ENCODE results near the gene NEBL. TPM values are rescaled to one million over a fixed set of nuclear protein-coding genes. Genes with fewer than 3 reads are reported as not detected.

Gene NEBL
- total and polyA plus RNA-seq, 4 donors: 0.18 to 4.3 (median 1.5) TPM

GRCh38 chr10:20858292-20859124 is 38.6 kb downstream of the NEBL start:
- WGBS, 2 donors: 0 to 2% methylated on average over 2 of the region's 2 CpGs
- no peak overlapping the region for H3K27ac ChIP-seq (ENCODE audit: low read depth in 1 of 2, low read length in 2 of 2)
- intact Hi-C loops (cut with DNase I): loop anchor here (10.0 kb wide), 2 partner anchors 1044 to 1444 kb away; partner anchors contain the start of gene PLXDC2 (in 2 of the 2)

GRCh38 chr10:20856484-20856883 is 40.6 kb downstream of the NEBL start:
- ATAC-seq (ENCODE audit: low FRiP score) (no peak), DNase-seq (no peak)
- no peaks in the 10 kb centered on the region for H3K36me3 ChIP-seq (ENCODE audit: control insufficient read depth in 1 of 2, insufficient read depth in 2 of 2, low read length in 1 of 2)
- no peaks in the 10 kb centered on the region for H3K9me3 ChIP-seq (ENCODE audit: control insufficient read depth, low read length)
- WGBS, 2 donors: 32 to 34% methylated on average over 1 of the region's 1 CpG
- H3K4me3 ChIP-seq (ENCODE audit: low read length in 2 of 2): no peak overlapping the region
- no peaks in the 10 kb centered on the region for H3K4me1 ChIP-seq (ENCODE audit: control insufficient read depth in 1 of 2, insufficient read depth in 2 of 2, low read length in 2 of 2)
- H3K27ac ChIP-seq (ENCODE audit: low read depth in 1 of 2, low read length in 2 of 2): no peak overlapping the region
- intact Hi-C loops (cut with DNase I): loop anchor here (10.0 kb wide), 2 partner anchors 1042 to 1442 kb away; partner anchors contain the start of gene PLXDC2 (in 2 of the 2)
- no peaks in the 10 kb centered on the region for H3K27me3 ChIP-seq (ENCODE audit: control insufficient read depth in 1 of 2, insufficient read depth in 2 of 2, low read length in 1 of 2)

More at GRCh38 chr10:20858292-20859124, 38.6 kb downstream of the NEBL start:
- Histone ChIP-seq H3K36me3 (ENCODE audit: control insufficient read depth in 1 of 2, insufficient read depth in 2 of 2, low read length in 1 of 2) (no peaks in the 10 kb centered on the region), H3K4me3 (ENCODE audit: low read length in 2 of 2) (no peak overlapping the region), H3K9me3 (ENCODE audit: control insufficient read depth, low read length) (no peaks in the 10 kb centered on the region), H3K4me1 (ENCODE audit: control insufficient read depth in 1 of 2, insufficient read depth in 2 of 2, low read length in 2 of 2) (no peaks in the 10 kb centered on the region), H3K27me3 (ENCODE audit: control insufficient read depth in 1 of 2, insufficient read depth in 2 of 2, low read length in 1 of 2) (no peaks in the 10 kb centered on the region)
- DNase-seq: no peak
- no peak for ATAC-seq (ENCODE audit: low FRiP score)

GRCh38 chr10:20855398-20856038 is 41.6 kb downstream of the NEBL start:
- 3 to 10% methylated on average over 5 of the region's 5 CpGs for WGBS, 2 donors
- intact Hi-C loops (cut with DNase I): loop anchor here (10.0 kb wide), 2 partner anchors 1041 to 1441 kb away; partner anchors contain the start of gene PLXDC2 (in 2 of the 2)
- H3K36me3 ChIP-seq (ENCODE audit: control insufficient read depth in 1 of 2, insufficient read depth in 2 of 2, low read length in 1 of 2): no peaks in the 10 kb centered on the region

GRCh38 chr10:20853276-20853675 is 43.8 kb downstream of the NEBL start:
- DNase-seq (no peak), ATAC-seq (ENCODE audit: low FRiP score) (no peak)
- Histone ChIP-seq H3K36me3 (ENCODE audit: control insufficient read depth in 1 of 2, insufficient read depth in 2 of 2, low read length in 1 of 2) (no peaks in the 10 kb centered on the region), H3K4me1 (ENCODE audit: control insufficient read depth in 1 of 2, insufficient read depth in 2 of 2, low read length in 2 of 2) (no peaks in the 10 kb centered on the region), H3K9me3 (ENCODE audit: control insufficient read depth, low read length) (no peaks in the 10 kb centered on the region), H3K4me3 (ENCODE audit: low read length in 2 of 2) (no peak overlapping the region), H3K27ac (ENCODE audit: low read depth in 1 of 2, low read length in 2 of 2) (no peak overlapping the region), H3K27me3 (ENCODE audit: control insufficient read depth in 1 of 2, insufficient read depth in 2 of 2, low read length in 1 of 2) (no peaks in the 10 kb centered on the region)
- WGBS, 2 donors: 99 to 100% methylated on average over 2 of the region's 2 CpGs
- intact Hi-C loops (cut with DNase I): loop anchor here (10.0 kb wide), 2 partner anchors 1038 to 1438 kb away; partner anchors contain the start of gene PLXDC2 (in 2 of the 2)

More at GRCh38 chr10:20855398-20856038, 41.6 kb downstream of the NEBL start:
- Histone ChIP-seq H3K27me3 (ENCODE audit: control insufficient read depth in 1 of 2, insufficient read depth in 2 of 2, low read length in 1 of 2) (no peaks in the 10 kb centered on the region), H3K9me3 (ENCODE audit: control insufficient read depth, low read length) (no peaks in the 10 kb centered on the region), H3K4me1 (ENCODE audit: control insufficient read depth in 1 of 2, insufficient read depth in 2 of 2, low read length in 2 of 2) (no peaks in the 10 kb centered on the region), H3K27ac (ENCODE audit: low read depth in 1 of 2, low read length in 2 of 2) (no peak overlapping the region), H3K4me3 (ENCODE audit: low read length in 2 of 2) (no peak overlapping the region)
- ATAC-seq (ENCODE audit: low FRiP score) (no peak), DNase-seq (no peak)

- WGBS, 2 donors: 94 to 95% methylated on average over 10 of the region's 10 CpGs
- H3K36me3 ChIP-seq (ENCODE audit: control insufficient read depth in 1 of 2, insufficient read depth in 2 of 2, low read length in 1 of 2): no peaks in the 10 kb centered on the region
- intact Hi-C loops (cut with DNase I): loop anchor here (10.0 kb wide), 2 partner anchors 1038 to 1438 kb away; partner anchors contain the start of gene PLXDC2 (in 2 of the 2)
- no peaks in the 10 kb centered on the region for H3K9me3 ChIP-seq (ENCODE audit: control insufficient read depth, low read length)
- H3K4me3 ChIP-seq (ENCODE audit: low read length in 2 of 2): no peak overlapping the region
- no peaks in the 10 kb centered on the region for H3K27me3 ChIP-seq (ENCODE audit: control insufficient read depth in 1 of 2, insufficient read depth in 2 of 2, low read length in 1 of 2)
- ATAC-seq (ENCODE audit: low FRiP score) (no peak), DNase-seq (no peak)
- H3K27ac ChIP-seq (ENCODE audit: low read depth in 1 of 2, low read length in 2 of 2): no peak overlapping the region
- H3K4me1 ChIP-seq (ENCODE audit: control insufficient read depth in 1 of 2, insufficient read depth in 2 of 2, low read length in 2 of 2): no peaks in the 10 kb centered on the region
These were observed 44.8 kb downstream of the NEBL start for GRCh38 chr10:20852303-20852702.

DNA sequence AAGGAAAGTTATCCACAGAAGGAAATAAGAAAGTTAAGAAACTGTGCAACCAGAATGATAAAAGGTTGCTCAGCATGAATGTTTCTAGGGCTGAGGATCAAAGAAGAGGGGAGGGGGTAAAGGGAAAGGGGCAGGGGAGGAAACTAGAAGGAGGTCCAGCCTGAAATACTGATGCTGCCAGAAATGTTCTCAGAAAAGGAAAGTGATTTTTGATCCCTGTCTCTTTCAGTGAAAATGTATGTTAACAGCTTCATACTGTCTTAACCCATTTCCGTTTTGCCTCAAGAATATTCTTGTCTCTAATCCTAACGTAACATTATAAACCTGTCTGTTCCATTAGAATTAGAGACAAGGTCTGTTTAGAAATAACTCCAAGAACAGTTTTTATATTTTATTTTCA is 49.6 kb downstream of the NEBL start:
- no peaks in the 10 kb centered on the region for H3K36me3 ChIP-seq (ENCODE audit: control insufficient read depth in 1 of 2, insufficient read depth in 2 of 2, low read length in 1 of 2)
- no peaks in the 10 kb centered on the region for H3K27me3 ChIP-seq (ENCODE audit: control insufficient read depth in 1 of 2, insufficient read depth in 2 of 2, low read length in 1 of 2)
- ATAC-seq (ENCODE audit: low FRiP score) (no peak), DNase-seq (no peak)
- H3K27ac ChIP-seq (ENCODE audit: low read depth in 1 of 2, low read length in 2 of 2): no peak overlapping the region
- intact Hi-C loops (cut with DNase I): no loop called here
- H3K4me1 ChIP-seq (ENCODE audit: control insufficient read depth in 1 of 2, insufficient read depth in 2 of 2, low read length in 2 of 2): no peaks in the 10 kb centered on the region
- H3K9me3 ChIP-seq (ENCODE audit: control insufficient read depth, low read length): no peaks in the 10 kb centered on the region
- H3K4me3 ChIP-seq (ENCODE audit: low read length in 2 of 2): no peak overlapping the region
- WGBS, 2 donors: 71 to 76% methylated on average over 2 of the region's 2 CpGs

DNA sequence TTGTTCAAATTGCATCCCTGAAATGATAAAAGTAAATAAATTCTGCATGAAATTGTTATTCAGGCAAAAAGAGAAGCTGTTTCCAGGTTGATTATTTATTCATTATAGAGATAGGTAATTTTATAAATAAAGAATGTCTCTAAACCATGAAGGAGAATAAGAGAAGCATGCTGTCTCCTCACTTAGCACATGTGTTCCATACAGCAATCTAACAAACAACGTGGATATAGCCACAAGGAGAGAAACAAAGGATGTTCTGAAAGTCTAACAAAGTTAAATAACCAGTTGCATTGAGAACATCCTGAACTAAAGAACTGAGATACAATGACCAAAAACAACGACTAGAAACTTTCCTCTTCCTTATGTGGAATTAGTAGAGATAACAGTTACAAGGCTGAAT is 50.8 kb downstream of the NEBL start:
- Histone ChIP-seq H3K36me3 (ENCODE audit: control insufficient read depth in 1 of 2, insufficient read depth in 2 of 2, low read length in 1 of 2) (no peaks in the 10 kb centered on the region), H3K9me3 (ENCODE audit: control insufficient read depth, low read length) (no peaks in the 10 kb centered on the region), H3K27ac (ENCODE audit: low read depth in 1 of 2, low read length in 2 of 2) (no peak overlapping the region), H3K27me3 (ENCODE audit: control insufficient read depth in 1 of 2, insufficient read depth in 2 of 2, low read length in 1 of 2) (no peaks in the 10 kb centered on the region), H3K4me3 (ENCODE audit: low read length in 2 of 2) (no peak overlapping the region), H3K4me1 (ENCODE audit: control insufficient read depth in 1 of 2, insufficient read depth in 2 of 2, low read length in 2 of 2) (no peaks in the 10 kb centered on the region)
- 54% methylated on average over 2 of the region's 2 CpGs for WGBS, 2 donors
- DNase-seq: no peak
- intact Hi-C loops (cut with DNase I): no loop called here
- no peak for ATAC-seq (ENCODE audit: low FRiP score)

- Histone ChIP-seq H3K27ac (ENCODE audit: low read depth in 1 of 2, low read length in 2 of 2) (no peak overlapping the region), H3K4me3 (ENCODE audit: low read length in 2 of 2) (no peak overlapping the region), H3K36me3 (ENCODE audit: control insufficient read depth in 1 of 2, insufficient read depth in 2 of 2, low read length in 1 of 2) (no peaks in the 10 kb centered on the region), H3K27me3 (ENCODE audit: control insufficient read depth in 1 of 2, insufficient read depth in 2 of 2, low read length in 1 of 2) (no peaks in the 10 kb centered on the region), H3K4me1 (ENCODE audit: control insufficient read depth in 1 of 2, insufficient read depth in 2 of 2, low read length in 2 of 2) (no peaks in the 10 kb centered on the region), H3K9me3 (ENCODE audit: control insufficient read depth, low read length) (peaks cover 3% of the 10 kb centered on the region)
- ATAC-seq (ENCODE audit: low FRiP score) (no peak), DNase-seq (no peak)
- intact Hi-C loops (cut with DNase I): no loop called here
- WGBS, 2 donors: 96 to 97% methylated on average over 2 of the region's 2 CpGs
These were observed 55.7 kb downstream of the NEBL start for GRCh38 chr10:20841419-20841818.
